Spleen (tissue), 11 donors: ENCODE measurements around the gene RBM23. TPM values are rescaled to one million over a fixed set of nuclear protein-coding genes. Genes with fewer than 3 reads are reported as not detected.
"Not testable (repeated sequence)": the region's sequence is repeated elsewhere in the genome, so short reads cannot be mapped to it uniquely, and the experiment has no call there.

Experiments used
- DNase-seq: peaks from one replicate; pipeline ENCODE4 v3.0.0-alpha.2; 2020
- H3K27ac ChIP-seq, 8 donors: fragments of 200-600 bp; sonication (generic) in 7 of 8; 1 replicate in 4 of 8; 2 replicates in 4 of 8; pipeline versions ENCODE4 v1.5.0 to v1.8.0; 2016 to 2021; ENCODE audit warnings: inconsistent platforms in 4 of 8, mild to moderate bottlenecking in 4 of 8, moderate library complexity in 1 of 8
- H3K27me3 ChIP-seq, 7 donors: fragments of 200-600 bp; sonication (generic) in 6 of 7; replicated peaks in 1 of 7; 1 replicate in 4 of 7; 2 replicates in 3 of 7; pipeline versions ENCODE4 v1.5.0 to v1.8.0; 2016 to 2021; ENCODE audit warnings: inconsistent platforms in 3 of 7, mild to moderate bottlenecking in 1 of 7
- H3K36me3 ChIP-seq, 6 donors: fragments of 200-600 bp; sonication (generic) in 5 of 6; 1 replicate in 4 of 6; 2 replicates in 2 of 6; pipeline versions ENCODE4 v1.5.0 to v1.8.0; 2016 to 2021; ENCODE audit warnings: inconsistent platforms in 2 of 6
- H3K4me1 ChIP-seq, 6 donors: fragments of 200-600 bp; sonication (generic) in 5 of 6; 1 replicate in 3 of 6; 2 replicates in 3 of 6; pipeline versions ENCODE4 v1.5.0 to v1.8.0; 2016 to 2021; ENCODE audit warnings: inconsistent platforms in 3 of 6
- H3K4me3 ChIP-seq, 8 donors: fragments of 200-600 bp; sonication (generic) in 7 of 8; 1 replicate in 4 of 8; 2 replicates in 4 of 8; pipeline versions ENCODE4 v1.5.0 to v1.8.0; 2016 to 2021; ENCODE audit warnings: inconsistent platforms in 4 of 8, mild to moderate bottlenecking in 4 of 8, moderate library complexity in 2 of 8
- H3K9me3 ChIP-seq, 8 donors: fragments of 200-600 bp; sonication (generic) in 7 of 8; 1 replicate in 4 of 8; 2 replicates in 4 of 8; pipeline versions ENCODE4 v1.5.0 to v1.8.0; 2016 to 2021; ENCODE audit warnings: inconsistent platforms in 4 of 8
- CTCF ChIP-seq, 11 experiments: fragments of 200-600 bp in 7 of 11; fragments of 450-650 bp in 4 of 11; sonication (generic) in 4 of 11; IDR thresholded peaks in 8 of 11; conservative IDR thresholded peaks in 3 of 11; 1 replicate in 7 of 11; 2 replicates in 4 of 11; pipeline versions ENCODE4 v1.4.0 to v1.8.0; 2016 to 2021; ENCODE audit warnings: antibody characterized with exemption in 11 of 11, inconsistent platforms in 4 of 11, mild to moderate bottlenecking in 1 of 11
- POLR2A ChIP-seq, 3 donors: fragments of 450-650 bp; IDR thresholded peaks; one replicate each; pipeline ENCODE4 v1.5.1; 2017; ENCODE audit warnings: antibody characterized with exemption in 3 of 3, mild to moderate bottlenecking in 1 of 3
- POLR2AphosphoS5 ChIP-seq, 3 donors: sonication (generic); formaldehyde crosslinking; IDR thresholded peaks; one replicate each; pipeline ENCODE4 v1.5.1; 2017; ENCODE audit warnings: antibody characterized with exemption in 3 of 3
- WGBS, 5 donors: extraction: QIAGEN DNeasy Blood & Tissue Kit in 3 of 5; methylation state at CpG; one replicate each; pipeline versions ENCODE4 v1.1.5 to v1.1.7; 2013 to 2018; 5-methylcytosine and 5-hydroxymethylcytosine counted together
- intact Hi-C: fragments of 100-400 bp; cut with DNase I; formaldehyde crosslinking; loops from one replicate; pipeline ENCODE4 v1.15.0; 2023; ENCODE audit warnings: low total_unique reads
- polyA plus RNA-seq, 3 donors: library from polyadenylated mRNA; stranded (reverse); fragments of 200-250 nt; gene quantifications; one replicate each; pipeline ENCODE4 v1.2.1, GENCODE V29; 2013
- total RNA-seq, 7 donors: library from RNA; depleted of rRNA in 3 of 7; stranded (reverse); fragments of >200 nt in 3 of 7; fragmentation: NEBNext Ultra II Directional in 4 of 7; extraction: Animal tissue kit (Norgen Biotek cat#: 25700) in 4 of 7; gene quantifications; one replicate each; pipeline versions ENCODE4 v1.1.0 to v1.2.1, GENCODE V29; 2016 to 2021
- donor health status: healthy with polysubstance abuse.
- donor health status: DM: no; HTN: no; CAD: no; lungs with moderate emphysema.
- donor health status: DM: no; HTN: no; CAD: no.
- donor health status: Bipolar disorder and iron deficiency.
- donor health status: healthy.
- donor health status: DM: no; HTN: no; CAD: no.
- donor health status: DM: yes; HTN: yes; CAD: no.

The RBM23 gene
- total and polyA plus RNA-seq, 10 donors: 19.0 to 875 (median 93.2) TPM

- 77 to 94% (median 81%) methylated on average over 2 of the region's 2 CpGs for WGBS, 5 donors
- Histone ChIP-seq H3K4me3 (no peak overlapping the region), H3K9me3 (peaks cover 0 to 4% (median 0%) of the 10 kb centered on the region in 8 donors), H3K36me3 (no peaks in the 10 kb centered on the region), H3K4me1 (peaks cover 21 to 59% (median 44%) of the 10 kb centered on the region in 6 donors), H3K27ac (peak overlapping the region in 3 of 8 donors; percentile 75 to 83 (median 78)), H3K27me3 (peaks cover 0 to 16% (median 0%) of the 10 kb centered on the region in 7 donors)
- TF ChIP-seq CTCF (IDR thresholded peaks at IDR 0.05 in 8 of 11, conservative IDR thresholded peaks at IDR 0.05 in 3 of 11) (no peak), POLR2AphosphoS5 (IDR thresholded peaks at IDR 0.05) (no peak), POLR2A (IDR thresholded peaks at IDR 0.05) (no peak)
- DNase-seq: no peak
- intact Hi-C loops: loop anchor here (2.0 to 10.0 kb wide), 3 partner anchors 30 to 278 kb away; no protein-coding TSS in a partner anchor
These were observed 66.4 kb downstream of the RBM23 start for GRCh38 chr14:22852599-22852939.

GRCh38 chr14:22852178-22852577 lies 66.8 kb downstream of the RBM23 start:
- not testable (repeated sequence) for DNase-seq, H3K4me3 ChIP-seq, H3K36me3 ChIP-seq, H3K9me3 ChIP-seq
- H3K4me1 ChIP-seq: peaks cover 21 to 63% (median 48%) of the 10 kb centered on the region in 6 donors
- 73 to 87% (median 84%) methylated on average over 10 to 12 of the region's 12 CpGs for WGBS, 5 donors
- H3K27ac ChIP-seq: peak overlapping the region in 5 of 8 donors; percentile 61 to 81 (median 77)
- intact Hi-C loops: loop anchor here (2.0 to 10.0 kb wide), 3 partner anchors 29 to 277 kb away; no protein-coding TSS in a partner anchor
- peaks cover 0 to 15% (median 0%) of the 10 kb centered on the region in 7 donors for H3K27me3 ChIP-seq

GRCh38 chr14:22850944-22851764 lies 67.8 kb downstream of the RBM23 start:
- intact Hi-C loops: loop anchor here (10.0 kb wide), 2 partner anchors 76 to 276 kb away; no protein-coding TSS in a partner anchor

GRCh38 chr14:22849212-22849819 lies 69.6 kb downstream of the RBM23 start:
- Histone ChIP-seq H3K9me3 (no peaks in the 10 kb centered on the region), H3K36me3 (peaks cover 0 to 30% (median 9%) of the 10 kb centered on the region in 6 donors), H3K27ac (peak overlapping the region; percentile 36 to 82 (median 68)), H3K4me1 (peaks cover 21 to 88% (median 63%) of the 10 kb centered on the region in 6 donors), H3K27me3 (peaks cover 0 to 14% (median 0%) of the 10 kb centered on the region in 7 donors), H3K4me3 (no peak overlapping the region)
- DNase-seq: no peak
- TF ChIP-seq CTCF (IDR thresholded peaks at IDR 0.05 in 8 of 11, conservative IDR thresholded peaks at IDR 0.05 in 3 of 11): no peak
- peak in 1 of 3 donors; percentile 28 for TF ChIP-seq POLR2AphosphoS5 (IDR thresholded peaks at IDR 0.05)
- intact Hi-C loops: no loop called here
- 73 to 81% (median 75%) methylated on average over 19 of the region's 19 CpGs for WGBS, 5 donors

More at GRCh38 chr14:22850944-22851764, 67.8 kb downstream of the RBM23 start:
- Histone ChIP-seq H3K36me3 (peaks cover 0 to 11% (median 0%) of the 10 kb centered on the region in 6 donors), H3K4me3 (no peak overlapping the region), H3K27me3 (peaks cover 0 to 21% (median 0%) of the 10 kb centered on the region in 7 donors), H3K9me3 (no peaks in the 10 kb centered on the region), H3K27ac (peak overlapping the region; percentile 60 to 82 (median 74)), H3K4me1 (peaks cover 21 to 74% (median 56%) of the 10 kb centered on the region in 6 donors)
- no peak for TF ChIP-seq CTCF (IDR thresholded peaks at IDR 0.05 in 8 of 11, conservative IDR thresholded peaks at IDR 0.05 in 3 of 11)
- no peak for TF ChIP-seq POLR2A (IDR thresholded peaks at IDR 0.05)
- TF ChIP-seq POLR2AphosphoS5 (IDR thresholded peaks at IDR 0.05): peak; percentile 54 to 63 (median 62)
- peak; percentile 76 for DNase-seq
- WGBS, 5 donors: 41 to 67% (median 52%) methylated on average over 9 of the region's 9 CpGs
